CD4-positive, alpha-beta T cell (primary cell): Measurements from ENCODE around the gene PHKB. TPM values are rescaled to one million over a fixed set of nuclear protein-coding genes. Genes with fewer than 3 reads are reported as not detected.

Source experiments
- ATAC-seq: fragments of 200-7000 bp; cut with Tn5 transposase; one replicate; pipeline ENCODE4 v1.10.0; 2022; ENCODE audit warnings: mild to moderate bottlenecking; ENCODE audit not compliant: poor library complexity
- CTCF ChIA-PET: fragments of 350-600 bp; sonication (Branson Sonifier 250); formaldehyde crosslinking; loops from one replicate; lab custom pipeline; 2021; ENCODE audit warnings: antibody characterized with exemption, inconsistent platforms; lab: Charles Lee
- POLR2A ChIA-PET: fragments of 350-600 bp; sonication (Branson Sonifier 250); formaldehyde crosslinking; loops from one replicate; lab custom pipeline; 2021; ENCODE audit warnings: antibody characterized with exemption, inconsistent platforms; lab: Charles Lee
- DNase-seq, 14 experiments: peaks; one replicate each; pipeline ENCODE4 v3.0.0-alpha.2; 2013 to 2020; ENCODE audit warnings: mixed read lengths in 2 of 14
- H3K27ac ChIP-seq, 2 donors: one replicate each; pipeline versions ENCODE4 v1.5.1 to v1.7.0; 2013; ENCODE audit warnings: low read length in 2 of 2, low read depth in 1 of 2, mild to moderate bottlenecking in 1 of 2
- H3K27me3 ChIP-seq, 2 experiments: 1 replicate in 1 of 2; 2 replicates in 1 of 2; pipeline versions ENCODE4 v1.6.1 to v1.7.0; 2013; ENCODE audit warnings: low read length in 2 of 2, control low read depth in 1 of 2, mild to moderate bottlenecking in 1 of 2, moderate library complexity in 1 of 2; ENCODE audit not compliant: insufficient read depth in 2 of 2, control insufficient read depth in 1 of 2
- H3K36me3 ChIP-seq: one replicate; pipeline ENCODE4 v1.6.1; 2013; ENCODE audit warnings: low read length, control low read depth; ENCODE audit not compliant: insufficient read depth
- H3K4me1 ChIP-seq: one replicate; pipeline ENCODE4 v1.6.1; 2013; ENCODE audit warnings: low read length, control low read depth; ENCODE audit not compliant: insufficient read depth
- H3K4me3 ChIP-seq: one replicate; pipeline ENCODE4 v1.5.1; 2013; ENCODE audit warnings: mild to moderate bottlenecking, low read length, moderate library complexity
- H3K9me3 ChIP-seq, 2 experiments: 1 replicate in 1 of 2; 2 replicates in 1 of 2; pipeline versions ENCODE4 v1.6.1 to v1.7.0; 2013; ENCODE audit warnings: low read length in 2 of 2, mild to moderate bottlenecking in 2 of 2, control low read depth in 1 of 2, moderate library complexity in 1 of 2; ENCODE audit not compliant: control insufficient read depth in 1 of 2, insufficient read depth in 1 of 2
- H3K27ac Mint-ChIP-seq: one replicate; pipeline ENCODE4 v1.8.0; 2020; ENCODE audit warnings: mixed read lengths
- H3K27me3 Mint-ChIP-seq: one replicate; pipeline ENCODE4 v1.8.0; 2021; ENCODE audit warnings: mixed read lengths
- H3K36me3 Mint-ChIP-seq: one replicate; pipeline ENCODE4 v1.8.0; 2021; ENCODE audit warnings: low read depth, mixed read lengths
- H3K4me1 Mint-ChIP-seq: one replicate; pipeline ENCODE4 v1.8.0; 2021; ENCODE audit warnings: low read depth, mixed read lengths
- H3K4me3 Mint-ChIP-seq: one replicate; pipeline ENCODE4 v1.8.0; 2020; ENCODE audit warnings: mild to moderate bottlenecking, mixed read lengths
- H3K9me3 Mint-ChIP-seq: one replicate; pipeline ENCODE4 v1.8.0; 2020; ENCODE audit warnings: mixed read lengths
- CTCF ChIP-seq: fragments of 200-600 bp; IDR thresholded peaks from one replicate; pipeline ENCODE4 v1.8.0; 2022; ENCODE audit warnings: antibody characterized with exemption, mild to moderate bottlenecking
- intact Hi-C, 2 experiments: fragments of 100-400 bp; cut with DNase I in 1 of 2; cut with micrococcal nuclease in 1 of 2; formaldehyde crosslinking; loops; one replicate each; pipeline versions ENCODE4 v1.15.1 to v1.9.0; 2023 to 2025; cut with DNase I, micrococcal nuclease
- total RNA-seq, 174 experiments: library from RNA in 2 of 174; stranded (reverse) in 2 of 174; gene quantifications; one replicate each; pipeline ENCODE4 v1.2.3 and lab custom pipeline; 2021 to 2026

PHKB gene
- total RNA-seq, 2 experiments from 2014 or later = 28.8 to 31.3 TPM

- no peak for DNase-seq
- Histone ChIP-seq H3K36me3 (no peaks in the 10 kb centered on the region), H3K4me1 (no peaks in the 10 kb centered on the region), H3K9me3 (no peaks in the 10 kb centered on the region), H3K4me3 (no peak overlapping the region), H3K27ac (no peak overlapping the region), H3K27me3 (no peaks in the 10 kb centered on the region)
- Mint-ChIP-seq H3K9me3 (no peaks in the 10 kb centered on the region), H3K36me3 (no peaks in the 10 kb centered on the region), H3K27me3 (peaks cover 3% of the 10 kb centered on the region), H3K27ac (no peak overlapping the region), H3K4me3 (no peak overlapping the region), H3K4me1 (no peaks in the 10 kb centered on the region)
- POLR2A ChIA-PET = no interaction called here
- intact Hi-C loops = no loop called here
- no peak for TF ChIP-seq CTCF
- CTCF ChIA-PET = no interaction called here
- ATAC-seq = no peak
These were observed 264.1 kb downstream of the PHKB start for GRCh38 chr16:47725188-47725695.

DNA sequence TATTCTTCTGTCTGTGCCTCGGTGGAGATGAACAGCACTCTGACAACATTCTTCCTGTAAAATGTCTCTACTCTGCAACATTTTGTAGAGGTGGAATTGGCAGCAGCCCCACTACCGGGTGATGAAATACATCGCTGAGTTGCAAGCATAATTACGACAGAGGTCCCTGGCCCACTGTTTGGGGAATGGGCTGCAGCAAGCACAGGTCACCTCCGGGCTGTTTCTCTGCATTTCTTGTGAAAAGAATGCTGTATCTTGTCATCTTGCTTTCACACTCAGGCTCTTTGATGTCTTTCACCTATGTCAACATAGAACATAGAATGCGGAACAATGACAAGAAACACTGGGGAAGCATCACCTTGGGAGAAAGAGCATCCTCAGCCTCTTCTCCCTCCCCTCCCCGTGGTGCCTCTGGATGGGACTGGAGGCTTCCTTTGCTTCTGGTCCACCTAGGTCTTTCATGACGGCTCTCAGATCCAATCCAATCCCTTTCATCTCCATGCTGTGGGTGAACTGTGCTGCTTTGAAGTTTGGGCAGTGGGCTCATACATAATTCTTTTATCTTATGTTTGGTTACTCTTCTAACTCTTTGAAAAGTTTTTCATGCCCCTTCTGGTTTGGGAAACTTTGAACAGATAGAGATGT, 265.0 kb downstream of the PHKB start:
- Histone ChIP-seq H3K36me3 (no peaks in the 10 kb centered on the region), H3K27me3 (no peaks in the 10 kb centered on the region), H3K27ac (no peak overlapping the region), H3K4me1 (no peaks in the 10 kb centered on the region), H3K9me3 (no peaks in the 10 kb centered on the region), H3K4me3 (no peak overlapping the region)
- Mint-ChIP-seq H3K27me3 (peaks cover 3% of the 10 kb centered on the region), H3K4me1 (no peaks in the 10 kb centered on the region), H3K27ac (no peak overlapping the region), H3K4me3 (no peak overlapping the region), H3K36me3 (no peaks in the 10 kb centered on the region), H3K9me3 (no peaks in the 10 kb centered on the region)
- ChIA-PET CTCF (no interaction called here), POLR2A (no interaction called here)
- intact Hi-C loops = no loop called here
- DNase-seq (no peak), ATAC-seq (no peak)
- no peak for TF ChIP-seq CTCF

GRCh38 chr16:47727131-47727530, 266.0 kb downstream of the PHKB start:
- DNase-seq = no peak
- TF ChIP-seq CTCF = no peak
- CTCF ChIA-PET = no interaction called here

More at GRCh38 chr16:47727131-47727530, 266.0 kb downstream of the PHKB start:
- Mint-ChIP-seq H3K4me1 (no peaks in the 10 kb centered on the region), H3K36me3 (no peaks in the 10 kb centered on the region), H3K9me3 (no peaks in the 10 kb centered on the region), H3K4me3 (no peak overlapping the region), H3K27ac (no peak overlapping the region), H3K27me3 (peaks cover 3% of the 10 kb centered on the region)
- intact Hi-C loops = no loop called here
- Histone ChIP-seq H3K4me3 (no peak overlapping the region), H3K9me3 (no peaks in the 10 kb centered on the region), H3K4me1 (no peaks in the 10 kb centered on the region), H3K36me3 (no peaks in the 10 kb centered on the region), H3K27me3 (no peaks in the 10 kb centered on the region), H3K27ac (no peak overlapping the region)
- POLR2A ChIA-PET = no interaction called here
- ATAC-seq = no peak
